Endothelial cell of umbilical vein (primary cell): ENCODE measurements around the gene MYH11.

ENCODE experiments used
- POLR2A ChIP-seq: IDR thresholded peaks from 2 replicates; pipeline ENCODE4 v1.6.1; 2012; ENCODE audit warnings: low read depth, mild to moderate bottlenecking, control low read depth, low read length
- TF ChIP-seq, protein P1 (sequence below), 2 donors: IDR thresholded peaks; 1 replicate in 1 of 2; 2 replicates in 1 of 2; pipeline ENCODE4 v1.5.1; 2011; ENCODE audit warnings: low read length in 2 of 2, mild to moderate bottlenecking in 2 of 2, moderate library complexity in 2 of 2, control low read depth in 1 of 2, inconsistent platforms in 1 of 2, low read depth in 1 of 2; ENCODE audit not compliant: insufficient read depth in 1 of 2; ENCODE audit errors: extremely low read depth in 1 of 2

DNA sequence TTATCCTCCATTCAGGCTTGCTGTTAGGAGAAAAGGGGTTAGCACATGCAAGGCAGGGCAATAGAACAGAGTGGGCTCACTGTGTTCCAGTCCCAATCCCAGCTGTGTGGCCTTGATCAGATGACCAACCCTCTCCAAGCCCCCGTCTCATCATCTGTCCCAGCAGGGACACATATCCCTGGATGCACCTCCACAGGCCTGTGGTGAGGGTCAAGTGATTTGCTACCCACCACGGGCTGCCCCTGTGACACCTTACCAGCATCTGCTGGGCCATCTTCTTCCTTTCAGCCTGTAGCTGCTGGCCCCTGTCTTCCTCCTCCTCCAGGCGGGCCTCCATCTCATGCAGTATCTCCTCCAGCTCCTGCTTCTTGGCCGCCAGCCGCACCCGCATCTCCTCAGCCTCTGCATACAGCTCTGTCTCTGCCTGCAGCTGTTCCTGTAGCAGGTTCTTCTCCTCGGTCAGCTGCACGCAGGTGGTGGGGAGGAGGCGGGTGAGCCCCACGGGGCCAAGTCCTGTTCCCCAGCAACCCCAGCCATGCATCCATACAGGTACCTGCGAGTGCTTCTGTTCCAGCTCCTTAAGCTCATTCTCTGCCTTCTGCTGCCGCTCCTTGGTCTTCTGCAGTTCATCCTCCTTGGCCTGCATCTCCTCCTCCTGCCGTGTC, 115.5 kb downstream of the MYH11 start:
- no peak for TF ChIP-seq POLR2A
- TF ChIP-seq, protein P1, sequence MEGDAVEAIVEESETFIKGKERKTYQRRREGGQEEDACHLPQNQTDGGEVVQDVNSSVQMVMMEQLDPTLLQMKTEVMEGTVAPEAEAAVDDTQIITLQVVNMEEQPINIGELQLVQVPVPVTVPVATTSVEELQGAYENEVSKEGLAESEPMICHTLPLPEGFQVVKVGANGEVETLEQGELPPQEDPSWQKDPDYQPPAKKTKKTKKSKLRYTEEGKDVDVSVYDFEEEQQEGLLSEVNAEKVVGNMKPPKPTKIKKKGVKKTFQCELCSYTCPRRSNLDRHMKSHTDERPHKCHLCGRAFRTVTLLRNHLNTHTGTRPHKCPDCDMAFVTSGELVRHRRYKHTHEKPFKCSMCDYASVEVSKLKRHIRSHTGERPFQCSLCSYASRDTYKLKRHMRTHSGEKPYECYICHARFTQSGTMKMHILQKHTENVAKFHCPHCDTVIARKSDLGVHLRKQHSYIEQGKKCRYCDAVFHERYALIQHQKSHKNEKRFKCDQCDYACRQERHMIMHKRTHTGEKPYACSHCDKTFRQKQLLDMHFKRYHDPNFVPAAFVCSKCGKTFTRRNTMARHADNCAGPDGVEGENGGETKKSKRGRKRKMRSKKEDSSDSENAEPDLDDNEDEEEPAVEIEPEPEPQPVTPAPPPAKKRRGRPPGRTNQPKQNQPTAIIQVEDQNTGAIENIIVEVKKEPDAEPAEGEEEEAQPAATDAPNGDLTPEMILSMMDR (IDR thresholded peaks at IDR 0.05; ENCODE audit: extremely low read depth in 1 of 2, insufficient read depth in 1 of 2, low read depth in 1 of 2, low read length in 2 of 2) = no peak
